WERI-Rb-1 (cell line): ENCODE results near the gene FGF22.

Experiments
- DNase-seq: peaks from one replicate; pipeline ENCODE4 v3.0.0-alpha.2; 2020
- H3K27ac ChIP-seq: fragments of 250-450 bp; sonication (Bioruptor Pico); 2 replicates; pipeline ENCODE4 v1.5.1; 2020; ENCODE audit warnings: mild to moderate bottlenecking, moderate library complexity
- H3K27me3 ChIP-seq: fragments of 250-450 bp; sonication (Bioruptor Pico); 2 replicates; pipeline ENCODE4 v1.5.1; 2021; ENCODE audit warnings: mild to moderate bottlenecking, low read depth, moderate library complexity; ENCODE audit not compliant: insufficient read depth, severe bottlenecking
- H3K36me3 ChIP-seq: fragments of 250-450 bp; sonication (Bioruptor Pico); 2 replicates; pipeline ENCODE4 v1.5.1; 2020; ENCODE audit warnings: mild to moderate bottlenecking, moderate library complexity
- H3K4me3 ChIP-seq: 2 replicates; pipeline ENCODE4 v1.5.1; 2011; ENCODE audit warnings: low read depth, mild to moderate bottlenecking, control low read depth, low read length
- H3K9me3 ChIP-seq: fragments of 250-450 bp; sonication (Bioruptor Pico); 2 replicates; pipeline ENCODE4 v1.5.1; 2021; ENCODE audit warnings: mild to moderate bottlenecking, moderate library complexity; ENCODE audit not compliant: severe bottlenecking
- TF ChIP-seq, protein P1 (sequence below): IDR thresholded peaks from 2 replicates; pipeline ENCODE4 v1.5.1; 2011; ENCODE audit warnings: low read depth, mild to moderate bottlenecking, control low read depth, inconsistent platforms, low read length

Gene FGF22

DNA sequence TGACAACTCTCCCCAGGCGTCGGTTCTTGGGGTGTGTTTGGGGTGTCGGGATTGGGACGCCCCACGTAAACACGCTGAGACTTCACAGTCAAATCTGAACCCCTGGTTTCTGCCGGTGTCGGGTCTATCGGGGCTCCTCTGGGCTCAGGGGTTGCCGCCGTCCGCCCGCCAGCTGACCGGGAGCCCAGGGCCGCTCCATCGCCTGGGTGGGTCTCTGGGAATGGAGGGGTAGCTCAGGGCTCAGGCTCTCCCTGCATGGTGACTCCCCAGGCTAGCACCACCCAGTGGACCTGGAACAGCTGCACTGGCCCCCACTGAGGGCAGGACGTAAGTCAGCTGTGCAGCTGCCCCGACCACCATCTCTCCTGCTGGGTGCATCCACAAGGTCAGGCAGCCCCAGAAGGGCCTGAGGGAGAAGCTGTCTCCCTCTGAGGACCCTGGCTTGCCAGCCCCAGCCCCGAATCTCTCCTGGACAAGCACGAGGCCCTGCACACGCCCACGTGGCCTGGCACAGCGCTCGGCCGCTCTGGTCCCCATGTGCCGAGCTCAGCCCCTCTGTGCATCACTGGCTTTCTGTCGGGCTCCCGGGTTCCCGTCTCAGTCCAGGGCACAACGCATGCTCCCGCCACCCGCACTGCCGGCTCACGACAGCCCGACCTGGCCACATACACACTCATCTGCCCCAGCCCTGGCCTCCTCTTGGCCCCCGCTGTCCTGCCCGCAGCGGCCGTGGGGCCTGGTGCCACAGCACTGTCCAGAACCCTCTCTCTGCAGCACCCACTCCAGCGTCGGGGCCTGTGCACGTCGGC is 17.3 kb downstream of the FGF22 start:
- TF ChIP-seq, protein P1, sequence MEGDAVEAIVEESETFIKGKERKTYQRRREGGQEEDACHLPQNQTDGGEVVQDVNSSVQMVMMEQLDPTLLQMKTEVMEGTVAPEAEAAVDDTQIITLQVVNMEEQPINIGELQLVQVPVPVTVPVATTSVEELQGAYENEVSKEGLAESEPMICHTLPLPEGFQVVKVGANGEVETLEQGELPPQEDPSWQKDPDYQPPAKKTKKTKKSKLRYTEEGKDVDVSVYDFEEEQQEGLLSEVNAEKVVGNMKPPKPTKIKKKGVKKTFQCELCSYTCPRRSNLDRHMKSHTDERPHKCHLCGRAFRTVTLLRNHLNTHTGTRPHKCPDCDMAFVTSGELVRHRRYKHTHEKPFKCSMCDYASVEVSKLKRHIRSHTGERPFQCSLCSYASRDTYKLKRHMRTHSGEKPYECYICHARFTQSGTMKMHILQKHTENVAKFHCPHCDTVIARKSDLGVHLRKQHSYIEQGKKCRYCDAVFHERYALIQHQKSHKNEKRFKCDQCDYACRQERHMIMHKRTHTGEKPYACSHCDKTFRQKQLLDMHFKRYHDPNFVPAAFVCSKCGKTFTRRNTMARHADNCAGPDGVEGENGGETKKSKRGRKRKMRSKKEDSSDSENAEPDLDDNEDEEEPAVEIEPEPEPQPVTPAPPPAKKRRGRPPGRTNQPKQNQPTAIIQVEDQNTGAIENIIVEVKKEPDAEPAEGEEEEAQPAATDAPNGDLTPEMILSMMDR = no peak
- no peaks in the 10 kb centered on the region for H3K27me3 ChIP-seq
- peaks cover 51% of the 10 kb centered on the region for H3K36me3 ChIP-seq
- H3K9me3 ChIP-seq = no peaks in the 10 kb centered on the region
- no peak for DNase-seq
- H3K27ac ChIP-seq = no peak overlapping the region
- no peak overlapping the region for H3K4me3 ChIP-seq

GRCh38 chr19:657611-658010 is 17.9 kb downstream of the FGF22 start:
- H3K27me3 ChIP-seq = no peaks in the 10 kb centered on the region
- no peaks in the 10 kb centered on the region for H3K9me3 ChIP-seq
- H3K36me3 ChIP-seq = peaks cover 45% of the 10 kb centered on the region
- TF ChIP-seq, protein P1 = no peak
- H3K4me3 ChIP-seq = no peak overlapping the region
- no peak for DNase-seq
- no peak overlapping the region for H3K27ac ChIP-seq

- Histone ChIP-seq H3K27ac (no peak overlapping the region), H3K4me3 (no peak overlapping the region), H3K9me3 (no peaks in the 10 kb centered on the region), H3K36me3 (peaks cover 43% of the 10 kb centered on the region), H3K27me3 (no peaks in the 10 kb centered on the region)
- no peak for DNase-seq
- TF ChIP-seq, protein P1 = no peak
These were observed 18.6 kb downstream of the FGF22 start for GRCh38 chr19:658059-658839.

GRCh38 chr19:658916-659839 is 19.5 kb downstream of the FGF22 start:
- DNase-seq = no peak
- H3K9me3 ChIP-seq = peaks cover 4% of the 10 kb centered on the region
- no peaks in the 10 kb centered on the region for H3K27me3 ChIP-seq
- TF ChIP-seq, protein P1 = no peak
- H3K27ac ChIP-seq = no peak overlapping the region
- no peak overlapping the region for H3K4me3 ChIP-seq
- peaks cover 35% of the 10 kb centered on the region for H3K36me3 ChIP-seq

- H3K4me3 ChIP-seq = no peak overlapping the region
- peaks cover 29% of the 10 kb centered on the region for H3K36me3 ChIP-seq
- TF ChIP-seq, protein P1 = no peak
- peaks cover 4% of the 10 kb centered on the region for H3K9me3 ChIP-seq
- DNase-seq = no peak
- H3K27me3 ChIP-seq = no peaks in the 10 kb centered on the region
- H3K27ac ChIP-seq = no peak overlapping the region
These were observed 21.2 kb downstream of the FGF22 start for GRCh38 chr19:660793-661426.
